HG03025 (cell line): ENCODE results near the gene CRYGN.

Experiments used
- ATAC-seq: cut with Tn5 transposase; IDR thresholded peaks from one replicate; pipeline ENCODE4 v1.9.1; 2021; ENCODE audit warnings: mild to moderate bottlenecking, moderate library complexity; ENCODE audit not compliant: unreplicated experiment, low FRiP score

Gene CRYGN

GRCh38 chr7:151428378-151429236 is 11.3 kb downstream of the CRYGN start:
- ATAC-seq = no peak

- ATAC-seq = no peak
Observed at GRCh38 chr7:151427705-151428377, 12.1 kb downstream of the CRYGN start.

GRCh38 chr7:151426904-151427704 is 12.8 kb downstream of the CRYGN start:
- no peak for ATAC-seq

GRCh38 chr7:151426441-151426903 is 13.5 kb downstream of the CRYGN start:
- no peak for ATAC-seq

GRCh38 chr7:151425670-151426440 is 14.1 kb downstream of the CRYGN start:
- ATAC-seq = no peak

- ATAC-seq = no peak
Observed at GRCh38 chr7:151424799-151425198, 15.1 kb downstream of the CRYGN start.

- no peak for ATAC-seq
Observed at GRCh38 chr7:151423936-151424335, 16.0 kb downstream of the CRYGN start.

DNA sequence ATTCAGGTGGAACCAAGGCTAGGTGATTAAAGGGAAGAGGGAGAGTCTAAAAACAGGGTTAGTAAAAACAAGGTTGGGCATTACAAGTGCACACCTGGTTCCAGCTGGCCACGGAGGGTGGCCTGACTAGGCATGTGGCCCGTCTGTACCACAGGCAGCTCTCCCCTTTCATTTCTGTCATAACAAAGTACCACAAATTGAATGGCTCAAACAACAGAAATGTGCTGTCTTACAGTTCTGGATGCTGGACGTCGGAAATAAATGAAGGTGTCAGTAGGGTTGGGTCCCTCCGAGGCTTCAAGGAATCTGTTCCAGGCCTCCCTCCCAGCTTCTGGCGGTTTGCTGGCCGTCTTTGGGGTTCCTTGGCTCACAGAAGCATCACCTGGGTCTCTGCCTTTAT is 16.7 kb downstream of the CRYGN start:
- ATAC-seq = no peak

DNA sequence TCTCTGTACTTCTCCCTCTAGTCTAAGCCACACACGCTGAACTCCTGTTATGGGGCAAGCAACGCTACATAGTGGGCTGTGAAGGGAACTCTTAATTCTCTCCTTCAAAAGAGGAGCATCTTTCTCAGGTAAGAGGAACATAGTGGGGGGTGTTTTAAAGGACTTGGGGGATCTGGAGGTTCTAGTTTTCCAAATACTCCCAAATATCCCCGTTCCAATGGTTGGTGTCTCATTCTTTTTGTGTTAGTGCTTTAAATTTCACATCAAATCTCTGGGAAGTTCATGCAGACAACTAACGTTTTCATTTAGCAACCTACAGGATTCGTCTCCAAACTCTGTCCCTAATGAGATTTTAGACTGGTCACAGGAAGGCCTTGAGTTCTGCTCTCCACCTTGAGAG is 17.7 kb downstream of the CRYGN start:
- no peak for ATAC-seq

DNA sequence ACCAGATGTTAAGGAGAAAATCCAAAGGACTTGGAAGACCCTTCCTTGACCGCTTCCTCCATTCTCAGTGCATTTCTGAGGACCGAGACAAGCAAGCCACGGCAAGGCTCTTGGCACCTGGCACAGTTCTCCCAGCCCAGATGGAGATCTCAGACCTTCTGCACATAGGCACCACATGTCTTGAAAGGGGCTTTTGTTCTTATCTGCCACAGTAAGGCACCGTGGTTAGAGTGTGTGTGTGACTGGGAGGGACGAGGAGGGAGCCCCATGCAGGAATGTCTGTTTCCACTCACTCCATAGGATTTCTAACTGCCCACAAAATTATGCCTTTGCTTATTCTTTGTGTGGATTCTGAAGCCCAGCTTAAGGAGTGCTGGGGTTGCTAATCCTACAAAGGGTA is 19.8 kb downstream of the CRYGN start:
- ATAC-seq = no peak

GRCh38 chr7:151416941-151417315 is 23.0 kb downstream of the CRYGN start:
- no peak for ATAC-seq

GRCh38 chr7:151416112-151416940 is 23.6 kb downstream of the CRYGN start:
- ATAC-seq = no peak

GRCh38 chr7:151415375-151416105 is 24.4 kb downstream of the CRYGN start:
- no peak for ATAC-seq

DNA sequence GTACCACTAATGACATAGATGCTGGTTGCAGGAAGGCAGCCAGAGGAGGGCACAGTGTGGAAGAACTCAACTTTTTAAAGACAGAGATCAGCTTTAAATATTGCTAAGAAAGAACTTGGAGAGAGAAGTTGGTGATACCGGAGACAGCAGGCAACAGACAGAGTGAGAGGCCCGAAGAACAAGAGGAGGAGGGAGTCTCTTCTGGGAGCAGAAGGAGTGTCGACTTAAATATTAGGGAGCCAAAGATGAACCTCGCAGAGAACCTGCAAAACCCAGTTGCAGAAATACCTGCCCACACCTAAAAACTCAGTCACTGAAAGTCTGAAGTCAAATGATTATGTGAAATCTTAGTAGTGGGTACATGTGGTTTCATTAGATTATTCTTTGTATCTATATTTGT is 26.7 kb downstream of the CRYGN start:
- ATAC-seq = no peak

GRCh38 chr7:151412318-151412717 is 27.6 kb downstream of the CRYGN start:
- ATAC-seq = no peak

DNA sequence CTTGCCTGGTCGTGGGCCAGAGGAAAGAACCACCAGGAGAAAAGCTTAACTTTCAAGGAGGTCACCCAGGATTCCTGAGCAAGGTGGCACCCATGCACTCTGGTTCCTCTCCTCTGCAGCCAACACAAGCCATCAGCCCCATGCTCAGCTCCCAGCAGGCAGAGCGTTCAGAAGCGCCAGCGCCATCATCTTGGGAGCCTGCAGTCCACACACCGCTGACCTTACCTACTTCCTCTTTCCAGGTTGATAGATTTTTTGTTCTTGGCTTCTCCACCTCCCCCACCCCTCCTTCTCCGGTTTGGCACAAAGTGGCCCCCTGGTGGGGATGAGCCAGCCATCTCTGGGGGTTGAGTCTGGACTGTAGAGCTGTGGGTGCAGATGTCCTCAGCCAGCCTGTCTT is 28.4 kb downstream of the CRYGN start:
- no peak for ATAC-seq

DNA sequence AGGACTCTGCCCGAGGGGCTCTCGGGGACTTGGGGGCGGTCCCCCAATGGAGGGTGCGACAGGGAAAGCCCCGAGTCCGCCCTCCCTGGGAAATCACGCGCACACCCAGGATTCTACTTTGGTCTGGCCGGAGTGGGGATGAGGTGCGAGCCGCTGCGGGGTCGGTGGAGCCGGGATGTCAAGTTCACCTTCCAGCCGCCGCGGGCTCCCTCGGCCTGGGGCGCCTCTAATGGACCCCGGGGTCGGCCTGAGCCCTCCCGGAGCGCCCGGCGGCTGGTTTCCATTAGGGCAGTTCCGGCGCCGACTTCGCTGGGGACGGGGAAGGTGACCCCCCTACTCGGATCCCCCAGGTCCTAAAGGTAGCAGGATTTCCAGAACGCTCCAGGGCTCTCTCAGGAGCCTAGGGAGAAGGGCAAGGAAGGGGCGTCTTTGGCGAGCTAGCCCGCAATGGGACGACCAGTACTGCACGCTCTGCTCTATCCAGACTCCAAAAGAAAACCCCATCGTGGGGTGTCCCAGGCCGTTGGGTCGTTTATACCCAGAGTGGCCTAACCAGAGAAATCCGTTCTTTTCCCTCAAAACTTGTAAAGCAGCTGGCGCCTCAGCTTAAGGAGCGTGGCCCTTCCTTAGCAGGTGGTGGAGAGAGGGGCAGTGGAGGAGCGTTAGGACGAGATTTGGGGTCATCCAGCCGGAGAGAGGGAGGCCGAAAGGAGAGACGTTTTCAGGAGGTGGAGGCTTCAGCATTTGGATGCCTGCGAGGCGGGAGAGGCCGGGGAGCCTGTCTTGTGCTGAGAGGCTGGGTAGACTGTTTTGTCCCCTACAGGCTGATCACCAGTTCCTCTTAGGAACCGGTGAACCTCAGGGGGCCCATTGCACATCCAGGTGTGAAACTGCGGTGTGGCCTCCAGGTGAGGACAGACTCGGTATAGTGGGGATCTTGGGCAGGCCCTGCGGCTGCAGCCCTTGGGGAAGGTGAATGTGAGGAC is 29.2 kb downstream of the CRYGN start:
- no peak for ATAC-seq
